ENCODE data around the gene P2RY2.

DNA sequence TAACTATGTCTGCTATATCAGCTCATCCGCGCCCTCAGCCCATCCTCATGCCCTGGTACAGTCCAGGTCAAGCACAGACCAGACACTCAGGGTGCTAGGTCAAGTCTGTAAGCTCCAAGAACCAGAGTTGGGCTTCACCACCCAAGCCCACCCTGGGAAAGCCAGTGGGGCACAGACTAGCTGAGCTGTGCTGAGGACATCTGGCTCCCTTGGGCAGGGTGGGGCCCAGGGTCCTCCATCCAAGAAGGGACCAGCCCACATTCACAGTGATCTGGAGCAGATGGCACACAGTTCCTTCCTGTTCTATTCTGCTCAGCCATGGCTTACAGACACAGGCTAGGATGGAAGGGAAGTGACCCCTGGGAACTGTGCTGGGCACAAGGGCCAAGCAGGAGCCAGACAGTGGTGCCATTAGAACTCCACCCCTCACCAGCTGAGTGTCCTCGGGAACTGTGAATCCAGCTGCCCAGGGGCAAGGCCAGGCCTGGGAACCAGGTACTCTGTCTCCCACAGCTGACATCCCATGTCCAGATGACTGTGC is 63.2 kb downstream of the P2RY2 start:
- TF ChIP-seq POLR2AphosphoS5 (IDR thresholded peaks at IDR 0.05; ENCODE audit: low read depth, low read length) (no peak), POLR2A (IDR thresholded peaks at IDR 0.05; ENCODE audit: low read depth, low read length) (no peak), TAF1 (IDR thresholded peaks at IDR 0.05; ENCODE audit: low read depth, low read length) (no peak), POU2F2 (IDR thresholded peaks at IDR 0.05; ENCODE audit: low read depth, low read length) (no peak), SPI1 (IDR thresholded peaks at IDR 0.05; ENCODE audit: low read depth, low read length) (no peak), PAX5 (IDR thresholded peaks at IDR 0.05; ENCODE audit: insufficient read depth, low read length, severe bottlenecking) (no peak)
